HUES6 (cell line): Measurements from ENCODE around the gene AKAP6.
"Not testable (repeated sequence)": the region's sequence is repeated elsewhere in the genome, so short reads cannot be mapped to it uniquely, and the experiment has no call there.

Experiments used
- H3K27ac ChIP-seq: 2 replicates; pipeline ENCODE4 v1.7.0; 2013; ENCODE audit warnings: low read depth, mild to moderate bottlenecking, low read length, inconsistent platforms
- H3K27me3 ChIP-seq: 2 replicates; pipeline ENCODE4 v1.6.1; 2013; ENCODE audit warnings: low read length; ENCODE audit not compliant: control insufficient read depth, insufficient read depth
- H3K36me3 ChIP-seq: 2 replicates; pipeline ENCODE4 v1.6.1; 2013; ENCODE audit warnings: low read length; ENCODE audit not compliant: control insufficient read depth, insufficient read depth
- H3K4me1 ChIP-seq: 2 replicates; pipeline ENCODE4 v1.6.1; 2013; ENCODE audit warnings: low read length; ENCODE audit not compliant: control insufficient read depth, insufficient read depth
- H3K4me3 ChIP-seq: 2 replicates; pipeline ENCODE4 v1.5.1; 2013; ENCODE audit warnings: low read depth, low read length
- H3K9ac ChIP-seq: one replicate; pipeline ENCODE4 v1.6.1; 2013; ENCODE audit warnings: mild to moderate bottlenecking, low read length
- H3K9me3 ChIP-seq: 2 replicates; pipeline ENCODE4 v1.6.1; 2013; ENCODE audit warnings: low read depth, low read length; ENCODE audit not compliant: control insufficient read depth, insufficient read depth

Gene AKAP6

GRCh38 chr14:32447371-32447770 lies 118.3 kb downstream of the AKAP6 start:
- H3K4me1 ChIP-seq: no peaks in the 10 kb centered on the region

GRCh38 chr14:32449648-32450047 lies 120.5 kb downstream of the AKAP6 start:
- H3K4me3 ChIP-seq: no peak overlapping the region
- no peak overlapping the region for H3K27ac ChIP-seq
- no peaks in the 10 kb centered on the region for H3K36me3 ChIP-seq
- H3K9ac ChIP-seq: no peak overlapping the region
- H3K4me1 ChIP-seq: no peaks in the 10 kb centered on the region
- H3K27me3 ChIP-seq: no peaks in the 10 kb centered on the region
- no peaks in the 10 kb centered on the region for H3K9me3 ChIP-seq

More at GRCh38 chr14:32447371-32447770, 118.3 kb downstream of the AKAP6 start:
- H3K36me3 ChIP-seq: no peaks in the 10 kb centered on the region
- H3K4me3 ChIP-seq: no peak overlapping the region
- H3K9ac ChIP-seq: no peak overlapping the region
- no peaks in the 10 kb centered on the region for H3K9me3 ChIP-seq
- no peak overlapping the region for H3K27ac ChIP-seq
- no peaks in the 10 kb centered on the region for H3K27me3 ChIP-seq

- H3K9me3 ChIP-seq: no peaks in the 10 kb centered on the region
- no peaks in the 10 kb centered on the region for H3K27me3 ChIP-seq
Observed at GRCh38 chr14:32450919-32451675, 122.0 kb downstream of the AKAP6 start.

GRCh38 chr14:32453857-32454810 lies 125.0 kb downstream of the AKAP6 start:
- Histone ChIP-seq H3K36me3 (no peaks in the 10 kb centered on the region), H3K4me1 (no peaks in the 10 kb centered on the region), H3K9ac (no peak overlapping the region), H3K27me3 (no peaks in the 10 kb centered on the region), H3K4me3 (no peak overlapping the region), H3K27ac (no peak overlapping the region), H3K9me3 (no peaks in the 10 kb centered on the region)

More at GRCh38 chr14:32450919-32451675, 122.0 kb downstream of the AKAP6 start:
- Histone ChIP-seq H3K9ac (no peak overlapping the region), H3K4me3 (no peak overlapping the region), H3K36me3 (no peaks in the 10 kb centered on the region), H3K27ac (no peak overlapping the region), H3K4me1 (no peaks in the 10 kb centered on the region)

- Histone ChIP-seq H3K9me3 (peaks cover under 1% of the 10 kb centered on the region; the same call in 1 of the 2 replicates), H3K4me3 (no peak overlapping the region), H3K9ac (no peak overlapping the region), H3K27me3 (no peaks in the 10 kb centered on the region), H3K4me1 (no peaks in the 10 kb centered on the region), H3K27ac (no peak overlapping the region; the same call in 1 of the 2 replicates), H3K36me3 (no peaks in the 10 kb centered on the region)
Observed at GRCh38 chr14:32457213-32457920, 128.3 kb downstream of the AKAP6 start.

GRCh38 chr14:32458720-32459119 lies 129.6 kb downstream of the AKAP6 start:
- Histone ChIP-seq H3K4me1 (no peaks in the 10 kb centered on the region), H3K9ac (no peak overlapping the region), H3K36me3 (no peaks in the 10 kb centered on the region), H3K27me3 (no peaks in the 10 kb centered on the region), H3K9me3 (peaks cover 2% of the 10 kb centered on the region; the same call in 1 of the 2 replicates), H3K4me3 (no peak overlapping the region), H3K27ac (no peak overlapping the region)

- no peak overlapping the region for H3K9ac ChIP-seq
- no peak overlapping the region for H3K4me3 ChIP-seq
- H3K36me3 ChIP-seq: no peaks in the 10 kb centered on the region
- H3K4me1 ChIP-seq: no peaks in the 10 kb centered on the region
- H3K9me3 ChIP-seq: peaks cover 2% of the 10 kb centered on the region; the same call in 1 of the 2 replicates
- H3K27ac ChIP-seq: no peak overlapping the region
- no peaks in the 10 kb centered on the region for H3K27me3 ChIP-seq
Observed at GRCh38 chr14:32460267-32460666, 131.2 kb downstream of the AKAP6 start.

GRCh38 chr14:32462553-32462952 lies 133.5 kb downstream of the AKAP6 start:
- H3K4me1 ChIP-seq, H3K9ac ChIP-seq, H3K9me3 ChIP-seq: not testable (repeated sequence)

GRCh38 chr14:32468955-32469354 lies 139.9 kb downstream of the AKAP6 start:
- Histone ChIP-seq H3K4me1 (peaks cover 19% of the 10 kb centered on the region), H3K9ac (no peak overlapping the region), H3K9me3 (no peaks in the 10 kb centered on the region), H3K36me3 (no peaks in the 10 kb centered on the region), H3K4me3 (no peak overlapping the region), H3K27ac (no peak overlapping the region), H3K27me3 (no peaks in the 10 kb centered on the region)

More at GRCh38 chr14:32462553-32462952, 133.5 kb downstream of the AKAP6 start:
- H3K4me3 ChIP-seq, H3K36me3 ChIP-seq, H3K27me3 ChIP-seq, H3K27ac ChIP-seq: not testable (repeated sequence)

GRCh38 chr14:32469388-32470160 lies 140.5 kb downstream of the AKAP6 start:
- no peaks in the 10 kb centered on the region for H3K9me3 ChIP-seq
- no peak overlapping the region for H3K9ac ChIP-seq

More at GRCh38 chr14:32469388-32470160, 140.5 kb downstream of the AKAP6 start:
- H3K4me1 ChIP-seq: peaks cover 19% of the 10 kb centered on the region
- no peak overlapping the region for H3K4me3 ChIP-seq
- H3K36me3 ChIP-seq: no peaks in the 10 kb centered on the region
- H3K27ac ChIP-seq: no peak overlapping the region
- no peaks in the 10 kb centered on the region for H3K27me3 ChIP-seq
